Adrenal gland (tissue), 12 donors: ENCODE measurements around the gene STRN3. TPM values are rescaled to one million over a fixed set of nuclear protein-coding genes. Genes with fewer than 3 reads are reported as not detected.

ENCODE experiments used
- DNase-seq, 7 donors: peaks; one replicate each; pipeline ENCODE4 v3.0.0-alpha.2; 2019 to 2020
- H3K27ac ChIP-seq, 5 donors: fragments of 200-600 bp; sonication (generic) in 4 of 5; 1 replicate in 3 of 5; 2 replicates in 2 of 5; pipeline versions ENCODE4 v1.5.1 to v1.8.0; 2016 to 2020; ENCODE audit warnings: mild to moderate bottlenecking in 1 of 5
- H3K27me3 ChIP-seq: fragments of 200-600 bp; 2 replicates; pipeline ENCODE4 v1.8.0; 2021
- H3K36me3 ChIP-seq, 2 donors: fragments of 200-600 bp; replicated peaks in 1 of 2; 1 replicate in 1 of 2; 2 replicates in 1 of 2; pipeline versions ENCODE4 v1.5.1 to v1.8.0; 2018 to 2022
- H3K4me1 ChIP-seq, 2 donors: fragments of 200-600 bp; replicated peaks in 1 of 2; 1 replicate in 1 of 2; 2 replicates in 1 of 2; pipeline versions ENCODE4 v1.5.1 to v1.8.0; 2018 to 2021
- H3K4me3 ChIP-seq, 4 donors: fragments of 200-600 bp; sonication (generic) in 3 of 4; one replicate each; pipeline ENCODE4 v1.5.1; 2016 to 2018
- H3K9me3 ChIP-seq, 3 donors: fragments of 200-600 bp; sonication (generic) in 1 of 3; replicated peaks in 1 of 3; 1 replicate in 2 of 3; 2 replicates in 1 of 3; pipeline versions ENCODE4 v1.5.1 to v1.8.0; 2016 to 2021
- POLR2A ChIP-seq, 2 donors: fragments of 450-650 bp; IDR thresholded peaks; one replicate each; pipeline ENCODE4 v1.6.1; 2017; ENCODE audit warnings: antibody characterized with exemption in 2 of 2, mild to moderate bottlenecking in 2 of 2, moderate library complexity in 1 of 2
- WGBS, 4 donors: extraction: QIAGEN DNeasy Blood & Tissue Kit in 2 of 4; methylation state at CpG; one replicate each; pipeline versions ENCODE4 v1.1.5 to v1.1.7; 2013 to 2017; 5-methylcytosine and 5-hydroxymethylcytosine counted together
- intact Hi-C, 2 donors: fragments of 100-400 bp; cut with DNase I; formaldehyde crosslinking; loops; one replicate each; pipeline versions ENCODE4 v1.14.1 to v1.15.0; 2022 to 2023
- polyA plus RNA-seq, 3 donors: library from polyadenylated mRNA; stranded (reverse); fragments of 200-250 nt in 2 of 3; fragments of 350-450 nt in 1 of 3; fragmentation: Illumina TruSeq in 1 of 3; extraction: RNeasy Lipid Tissue Mini Kit (QIAGEN cat#74804) in 1 of 3; gene quantifications; one replicate each; pipeline ENCODE4 v1.2.3, GENCODE V29; 2013 to 2014
- total RNA-seq, 9 donors: library from RNA; depleted of rRNA in 4 of 9; stranded (reverse); fragments of >200 nt in 4 of 9; fragments of 120-200 nt in 1 of 9; fragmentation: NEBNext Ultra II Directional in 1 of 9; extraction: Animal tissue kit (Norgen Biotek cat#: 25700) in 1 of 9; gene quantifications; one replicate each; pipeline versions ENCODE4 v1.1.0 to v1.2.4, GENCODE V29; 2013 to 2023
- TF ChIP-seq, protein P1 (sequence below), 6 experiments: fragments of 450-650 bp in 4 of 6; fragments of 200-600 bp in 2 of 6; sonication (generic) in 1 of 6; IDR thresholded peaks; 1 replicate in 5 of 6; 2 replicates in 1 of 6; pipeline versions ENCODE4 v1.5.1 to v1.8.0; 2016 to 2021; ENCODE audit warnings: antibody characterized with exemption in 6 of 6, mild to moderate bottlenecking in 2 of 6, moderate library complexity in 1 of 6
- donor health status: healthy with polysubstance abuse.
- donor health status: Bipolar disorder and iron deficiency.
- donor health status: DM: yes; HTN: yes; CAD: no.
- donor health status: DM: no; HTN: no; CAD: no.
- donor health status: DM: no; HTN: no; CAD: no.
- donor health status: DM: yes; HTN: yes; CAD: no.

STRN3 gene
- total and polyA plus RNA-seq, 12 donors = 11.0 to 61.2 (median 36.2) TPM

DNA sequence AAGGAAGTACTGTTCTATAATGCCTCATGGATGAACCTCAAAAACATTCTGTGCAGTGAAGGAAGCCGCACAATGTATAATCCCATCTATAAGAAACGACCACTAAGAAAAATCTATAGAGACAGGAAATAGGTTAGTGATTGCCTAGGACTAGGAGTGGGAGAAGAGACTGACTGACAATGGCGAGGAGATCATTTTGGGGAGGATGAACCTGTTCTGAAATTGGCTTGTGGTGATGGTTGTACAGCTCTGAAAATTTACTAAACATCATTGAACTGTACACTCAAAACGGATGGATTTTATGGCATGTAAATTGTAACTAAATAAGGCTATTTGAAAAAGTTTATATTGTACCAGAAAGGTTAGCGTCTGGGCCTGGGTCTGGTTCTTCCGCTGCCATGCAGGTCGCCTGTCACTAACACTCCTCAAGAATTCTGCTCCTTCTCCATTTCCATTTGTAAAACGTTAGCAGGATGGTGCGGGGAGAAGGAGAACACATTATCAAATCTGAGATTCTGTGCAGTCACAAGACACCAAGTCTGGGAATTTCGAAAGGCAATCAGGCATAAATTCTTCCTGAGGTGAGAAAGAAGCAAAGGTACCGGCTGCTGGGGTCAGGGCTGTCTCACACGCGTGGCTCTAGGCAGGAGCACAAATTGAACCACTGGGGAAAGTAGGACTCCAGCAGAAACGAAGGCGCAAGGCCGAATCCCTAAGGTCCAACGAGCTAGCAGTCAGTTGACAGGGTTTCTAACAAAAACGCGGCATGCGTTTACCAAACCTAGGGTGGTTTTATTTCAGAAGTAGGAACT, 152.7 kb downstream of the STRN3 start:
- DNase-seq = no peak
- Histone ChIP-seq H3K4me1 (peaks cover 14 to 19% of the 10 kb centered on the region in 2 donors), H3K27ac (no peak overlapping the region), H3K4me3 (peak overlapping the region in 2 of 4 donors; percentile 33 to 72), H3K27me3 (peaks cover 24% of the 10 kb centered on the region), H3K9me3 (no peaks in the 10 kb centered on the region), H3K36me3 (no peaks in the 10 kb centered on the region)
- no peak for TF ChIP-seq POLR2A (IDR thresholded peaks at IDR 0.05)
- intact Hi-C loops = no loop called here
- 77 to 89% (median 83%) methylated on average over 19 to 20 of the region's 20 CpGs for WGBS, 4 donors

DNA sequence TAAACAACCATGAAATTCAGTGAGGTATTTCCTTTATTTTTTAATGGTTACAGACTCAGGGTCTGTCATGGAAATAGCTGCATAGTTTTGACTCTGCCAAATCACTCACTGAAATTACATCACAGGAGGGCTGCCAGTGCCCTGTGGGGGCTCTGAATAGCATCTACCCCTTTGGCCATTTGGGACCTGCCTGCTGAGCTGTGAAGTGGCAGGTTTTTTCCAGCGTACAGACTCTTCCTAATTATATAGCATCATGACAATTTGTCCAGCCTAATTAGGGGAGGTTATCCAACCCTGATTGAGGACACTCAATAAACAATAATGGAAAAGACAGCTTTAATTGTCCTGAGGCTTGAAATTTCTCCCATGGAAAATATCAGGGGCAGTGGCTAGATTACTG, 153.6 kb downstream of the STRN3 start:
- H3K27ac ChIP-seq = no peak overlapping the region
- no peaks in the 10 kb centered on the region for H3K36me3 ChIP-seq
- TF ChIP-seq, protein P1, sequence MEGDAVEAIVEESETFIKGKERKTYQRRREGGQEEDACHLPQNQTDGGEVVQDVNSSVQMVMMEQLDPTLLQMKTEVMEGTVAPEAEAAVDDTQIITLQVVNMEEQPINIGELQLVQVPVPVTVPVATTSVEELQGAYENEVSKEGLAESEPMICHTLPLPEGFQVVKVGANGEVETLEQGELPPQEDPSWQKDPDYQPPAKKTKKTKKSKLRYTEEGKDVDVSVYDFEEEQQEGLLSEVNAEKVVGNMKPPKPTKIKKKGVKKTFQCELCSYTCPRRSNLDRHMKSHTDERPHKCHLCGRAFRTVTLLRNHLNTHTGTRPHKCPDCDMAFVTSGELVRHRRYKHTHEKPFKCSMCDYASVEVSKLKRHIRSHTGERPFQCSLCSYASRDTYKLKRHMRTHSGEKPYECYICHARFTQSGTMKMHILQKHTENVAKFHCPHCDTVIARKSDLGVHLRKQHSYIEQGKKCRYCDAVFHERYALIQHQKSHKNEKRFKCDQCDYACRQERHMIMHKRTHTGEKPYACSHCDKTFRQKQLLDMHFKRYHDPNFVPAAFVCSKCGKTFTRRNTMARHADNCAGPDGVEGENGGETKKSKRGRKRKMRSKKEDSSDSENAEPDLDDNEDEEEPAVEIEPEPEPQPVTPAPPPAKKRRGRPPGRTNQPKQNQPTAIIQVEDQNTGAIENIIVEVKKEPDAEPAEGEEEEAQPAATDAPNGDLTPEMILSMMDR (IDR thresholded peaks at IDR 0.05) = no peak
- TF ChIP-seq POLR2A (IDR thresholded peaks at IDR 0.05) = no peak
- no peak for DNase-seq
- H3K4me1 ChIP-seq = peaks cover 14 to 19% of the 10 kb centered on the region in 2 donors
- H3K4me3 ChIP-seq = no peak overlapping the region
- H3K9me3 ChIP-seq = no peaks in the 10 kb centered on the region
- WGBS, 4 donors = 75 to 91% (median 88%) methylated on average over 1 of the region's 1 CpG
- intact Hi-C loops = no loop called here
- H3K27me3 ChIP-seq = peaks cover 24% of the 10 kb centered on the region

DNA sequence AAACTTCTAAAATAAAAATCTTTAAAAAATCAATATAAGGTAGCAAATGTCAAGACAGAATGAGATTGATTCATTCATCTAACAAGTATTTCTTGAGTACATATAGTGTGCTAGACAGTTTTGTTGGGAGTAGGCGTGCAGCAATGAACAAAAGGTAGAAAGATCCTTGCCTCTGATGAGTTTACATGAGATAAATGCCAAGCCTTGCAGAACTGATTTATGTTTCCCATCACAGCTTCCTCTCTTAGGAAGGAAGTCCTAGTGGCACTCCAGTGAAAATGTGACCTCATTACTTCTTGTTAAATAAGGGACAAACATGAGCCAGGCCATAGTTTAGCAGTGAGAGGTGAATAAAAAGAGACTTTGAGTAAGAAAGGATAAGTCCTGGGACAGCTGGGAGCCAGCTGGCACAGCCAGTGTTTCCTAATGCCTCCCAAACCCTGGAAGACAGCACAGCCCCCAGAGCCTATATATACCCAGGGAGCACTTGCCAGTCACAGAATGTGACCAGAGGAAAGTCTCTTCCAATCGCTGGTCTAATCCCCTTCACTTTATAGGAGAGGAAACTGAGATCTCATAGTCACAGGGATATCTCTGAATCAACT, 156.5 kb downstream of the STRN3 start:
- no peaks in the 10 kb centered on the region for H3K36me3 ChIP-seq
- H3K27ac ChIP-seq = no peak overlapping the region
- H3K9me3 ChIP-seq = no peaks in the 10 kb centered on the region
- peaks cover 16% of the 10 kb centered on the region for H3K27me3 ChIP-seq
- TF ChIP-seq, protein P1 (IDR thresholded peaks at IDR 0.05) = no peak
- TF ChIP-seq POLR2A (IDR thresholded peaks at IDR 0.05) = no peak
- 65 to 70% (median 68%) methylated on average over 2 of the region's 2 CpGs for WGBS, 4 donors
- peaks cover 6 to 7% of the 10 kb centered on the region in 2 donors for H3K4me1 ChIP-seq
- no peak overlapping the region for H3K4me3 ChIP-seq
- no peak for DNase-seq
- intact Hi-C loops = no loop called here

DNA sequence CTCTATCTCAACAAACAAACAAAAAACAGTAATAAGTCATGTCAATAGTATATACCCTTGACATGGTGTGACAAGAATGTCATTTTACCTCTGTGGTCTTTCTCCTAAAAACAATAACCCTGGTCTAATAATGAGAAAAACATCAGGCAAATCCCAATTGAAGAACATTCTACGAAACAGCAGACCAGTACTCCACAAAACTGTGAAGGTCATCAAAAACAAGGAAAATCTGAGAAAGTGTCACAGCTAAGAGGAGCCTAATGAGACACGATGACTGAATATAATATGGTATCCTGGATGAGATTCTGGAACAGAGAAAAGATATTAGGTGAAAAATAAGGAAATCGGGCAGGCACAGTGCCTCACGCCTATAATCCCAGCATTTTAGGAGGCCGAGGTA, 157.4 kb downstream of the STRN3 start:
- Histone ChIP-seq H3K4me3 (no peak overlapping the region), H3K4me1 (no peaks in the 10 kb centered on the region), H3K9me3 (no peaks in the 10 kb centered on the region), H3K27me3 (peaks cover 7% of the 10 kb centered on the region), H3K36me3 (no peaks in the 10 kb centered on the region), H3K27ac (no peak overlapping the region)
- intact Hi-C loops = no loop called here
- TF ChIP-seq, protein P1 (IDR thresholded peaks at IDR 0.05) = no peak
- TF ChIP-seq POLR2A (IDR thresholded peaks at IDR 0.05) = no peak
- no peak for DNase-seq
- 85 to 94% (median 89%) methylated on average over 5 of the region's 5 CpGs for WGBS, 4 donors
